Measurements from ENCODE around the gene TMEM225B.
A peak's percentile ranks its signal among the peaks of the same experiment; 100 is the strongest.

Gene TMEM225B

GRCh38 chr7:99601656-99602310, 3.7 kb downstream of the TMEM225B start:
- no peak for TF ChIP-seq CTCF (IDR thresholded peaks at IDR 0.05; ENCODE audit: control insufficient read depth, extremely low read depth, insufficient read depth)
- H3K4me3 ChIP-seq (ENCODE audit: low read depth, low read length) = no peak overlapping the region
- DNase-seq (ENCODE audit: low read depth) = no peak

- TF ChIP-seq CTCF (IDR thresholded peaks at IDR 0.05; ENCODE audit: control insufficient read depth, extremely low read depth, insufficient read depth) = no peak
- DNase-seq (ENCODE audit: low read depth) = no peak
- H3K4me3 ChIP-seq (ENCODE audit: low read depth, low read length) = no peak overlapping the region
Measured at GRCh38 chr7:99605527-99605926, 7.5 kb downstream of the TMEM225B start.

- no peak for DNase-seq (ENCODE audit: low read depth)
- TF ChIP-seq CTCF (IDR thresholded peaks at IDR 0.05; ENCODE audit: control insufficient read depth, extremely low read depth, insufficient read depth) = no peak
- no peak overlapping the region for H3K4me3 ChIP-seq (ENCODE audit: low read depth, low read length)
Measured at GRCh38 chr7:99606531-99606930, 8.5 kb downstream of the TMEM225B start.

- no peak overlapping the region for H3K4me3 ChIP-seq (ENCODE audit: low read depth, low read length)
- TF ChIP-seq CTCF (IDR thresholded peaks at IDR 0.05; ENCODE audit: control insufficient read depth, extremely low read depth, insufficient read depth) = no peak
- DNase-seq (ENCODE audit: low read depth) = no peak
Measured at GRCh38 chr7:99607548-99607947, 9.5 kb downstream of the TMEM225B start.

- no peak overlapping the region for H3K4me3 ChIP-seq (ENCODE audit: low read depth, low read length)
- DNase-seq (ENCODE audit: low read depth) = no peak
- TF ChIP-seq CTCF (IDR thresholded peaks at IDR 0.05; ENCODE audit: control insufficient read depth, extremely low read depth, insufficient read depth) = no peak
Measured at GRCh38 chr7:99614495-99614894, 16.4 kb downstream of the TMEM225B start.

GRCh38 chr7:99615989-99616358, 17.9 kb downstream of the TMEM225B start:
- no peak for TF ChIP-seq CTCF (IDR thresholded peaks at IDR 0.05; ENCODE audit: control insufficient read depth, extremely low read depth, insufficient read depth)
- DNase-seq (ENCODE audit: low read depth) = no peak
- peak overlapping the region; percentile 77 for H3K4me3 ChIP-seq (ENCODE audit: low read depth, low read length)

Measured in LNCaP clone FGC (cell line).